SK-N-SH (cell line): ENCODE data around the gene TRPM6. TPM values are rescaled to one million over a fixed set of nuclear protein-coding genes. Genes with fewer than 3 reads are reported as not detected.

Source experiments
- CTCF ChIA-PET: fragments of 300-600, 350-600 bp; formaldehyde crosslinking; extraction: SDS; loops from one replicate; lab custom pipeline; 2021; lab: Yijun Ruan, JAX
- POLR2A ChIA-PET: fragments of 350-600 bp; sonication (Branson Sonifier 250); formaldehyde crosslinking; extraction: SDS; loops from one replicate; lab custom pipeline; 2020; ENCODE audit warnings: antibody characterized with exemption, inconsistent platforms; lab: Yijun Ruan, JAX
- DNase-seq: peaks from one replicate; pipeline ENCODE4 v3.0.0; 2012
- H2AFZ ChIP-seq: fragments of 200-600 bp; sonication (generic); 2 replicates; pipeline ENCODE4 v1.8.1; 2016; ENCODE audit warnings: antibody characterized with exemption, mild to moderate bottlenecking, low read depth
- H3F3A ChIP-seq: fragments of 200-600 bp; sonication (generic); replicated peaks from 2 replicates; pipeline ENCODE3; 2016; ENCODE audit warnings: antibody characterized with exemption, mild to moderate bottlenecking; ENCODE audit not compliant: insufficient read depth
- H3K27ac ChIP-seq, 2 experiments: fragments of 200-500 bp in 1 of 2; fragments of 200-600 bp in 1 of 2; sonication (Bioruptor generic) in 1 of 2; sonication (generic), shearing (Covaris generic) in 1 of 2; 2 replicates each; pipeline versions ENCODE4 v1.5.1 to v1.6.1; 2014 to 2016; ENCODE audit warnings: low read depth in 2 of 2, inconsistent platforms in 1 of 2, low read length in 1 of 2, mild to moderate bottlenecking in 1 of 2, mixed read lengths in 1 of 2
- H3K27me3 ChIP-seq: fragments of 200-600 bp; sonication (generic), shearing (Covaris generic); 2 replicates; pipeline ENCODE4 v1.6.1; 2016; ENCODE audit warnings: mixed run types; ENCODE audit not compliant: insufficient read depth
- H3K36me3 ChIP-seq, 2 experiments: fragments of 200-500 bp in 1 of 2; fragments of 200-600 bp in 1 of 2; sonication (Bioruptor generic) in 1 of 2; sonication (generic) in 1 of 2; replicated peaks in 1 of 2; 2 replicates each; pipeline versions ENCODE3 to v1.5.1; 2014 to 2016; ENCODE audit warnings: low read length in 1 of 2, mild to moderate bottlenecking in 1 of 2; ENCODE audit not compliant: insufficient read depth in 2 of 2, control insufficient read depth in 1 of 2
- H3K4me1 ChIP-seq, 2 experiments: fragments of 200-500 bp in 1 of 2; fragments of 200-600 bp in 1 of 2; sonication (Bioruptor generic) in 1 of 2; sonication (generic), shearing (Covaris generic) in 1 of 2; 2 replicates each; pipeline versions ENCODE4 v1.5.1 to v1.6.1; 2014 to 2016; ENCODE audit warnings: low read depth in 1 of 2, low read length in 1 of 2, mixed run types in 1 of 2; ENCODE audit not compliant: insufficient read depth in 2 of 2, control insufficient read depth in 1 of 2
- H3K4me2 ChIP-seq: fragments of 200-600 bp; sonication (generic), shearing (Covaris generic); 2 replicates; pipeline ENCODE4 v1.6.1; 2017; ENCODE audit warnings: mixed run types
- H3K4me3 ChIP-seq, 2 experiments: fragments of 200-500 bp in 1 of 2; fragments of 200-600 bp in 1 of 2; sonication (Bioruptor generic) in 1 of 2; sonication (generic), shearing (Covaris generic) in 1 of 2; 2 replicates each; pipeline versions ENCODE4 v1.5.1 to v1.8.1; 2014 to 2016; ENCODE audit warnings: low read depth in 2 of 2, inconsistent platforms in 1 of 2, low read length in 1 of 2, mild to moderate bottlenecking in 1 of 2, mixed read lengths in 1 of 2, moderate library complexity in 1 of 2
- H3K79me2 ChIP-seq: fragments of 200-600 bp; sonication (generic); 2 replicates; pipeline ENCODE4 v1.8.1; 2017; ENCODE audit warnings: mild to moderate bottlenecking; ENCODE audit not compliant: insufficient read depth
- H3K9ac ChIP-seq: fragments of 200-600 bp; sonication (generic); 2 replicates; pipeline ENCODE4 v1.6.1; 2017; ENCODE audit warnings: mixed run types
- H3K9me2 ChIP-seq: fragments of 200-600 bp; sonication (generic); 2 replicates; pipeline ENCODE4 v1.6.1; 2017; ENCODE audit warnings: mixed run types
- H3K9me3 ChIP-seq: fragments of 200-600 bp; sonication (generic); 2 replicates; pipeline ENCODE4 v1.6.1; 2017; ENCODE audit warnings: mixed run types, mild to moderate bottlenecking, moderate library complexity
- H4K20me1 ChIP-seq: fragments of 200-600 bp; sonication (generic); 2 replicates; pipeline ENCODE4 v1.6.1; 2017; ENCODE audit warnings: mild to moderate bottlenecking, mixed run types; ENCODE audit not compliant: insufficient read depth
- EP300 ChIP-seq, 2 experiments: IDR thresholded peaks; 2 replicates each; pipeline versions ENCODE4 v1.4.0 to v1.6.1; 2012; ENCODE audit warnings: borderline replicate concordance in 1 of 2, low read depth in 1 of 2, low read length in 1 of 2
- NRF1 ChIP-seq: IDR thresholded peaks from 2 replicates; pipeline ENCODE4 v1.6.1; 2012; ENCODE audit warnings: low read depth, mild to moderate bottlenecking, low read length
- RFX5 ChIP-seq: IDR thresholded peaks from 2 replicates; pipeline ENCODE4 v1.6.1; 2012; ENCODE audit warnings: mild to moderate bottlenecking, improper control_type of control experiment, low read length
- WGBS: methylation state at CpG from one replicate; pipeline ENCODE4 v1.1.6; 2017; ENCODE audit warnings: low lambda C conversion rate; 5-methylcytosine and 5-hydroxymethylcytosine counted together
- polyA plus RNA-seq, 3 experiments: library from polyadenylated mRNA; depleted of rRNA; stranded (reverse); fragments of >200 nt; gene quantifications; 2 replicates each; pipeline ENCODE4 v1.2.3, GENCODE V29; 2012
- TF ChIP-seq, protein P1 (sequence below): fragments of 150-350 bp; IDR thresholded peaks from 2 replicates; pipeline ENCODE4 v1.6.1; 2016; ENCODE audit warnings: mild to moderate bottlenecking, low read depth, low read length
- TF ChIP-seq, protein P2 (sequence below): fragments of 200-600 bp; sonication (generic); IDR thresholded peaks from 2 replicates; pipeline ENCODE4 v1.6.1; 2017; ENCODE audit warnings: antibody characterized with exemption, mild to moderate bottlenecking, moderate library complexity
- TF ChIP-seq, protein P3 (sequence below): IDR thresholded peaks from 2 replicates; pipeline ENCODE4; 2012

TRPM6 gene
- polyA plus RNA-seq, 1 of the 3 experiments (the other 2 are of a cell fraction) = 0.03 TPM

DNA sequence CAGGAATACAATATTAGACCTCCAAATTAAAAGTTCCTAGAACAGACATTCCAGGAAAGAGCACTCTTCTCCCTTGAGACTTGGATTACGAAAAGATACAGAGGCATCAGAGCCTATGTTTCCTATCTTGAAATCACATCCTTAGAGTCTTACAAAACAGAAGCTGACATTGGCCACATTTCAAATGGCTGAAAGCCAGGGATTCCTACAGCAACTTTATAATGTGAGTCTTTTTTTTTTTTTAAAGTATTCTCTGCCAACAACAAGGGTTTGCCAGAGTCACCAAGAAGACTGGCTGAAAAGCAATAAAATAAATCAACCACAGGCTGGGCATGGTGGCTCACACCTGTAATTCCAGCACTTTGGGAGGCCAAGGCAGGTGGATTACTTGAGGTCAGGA is 63.1 kb downstream of the TRPM6 start:
- ChIA-PET CTCF (no interaction called here), POLR2A (no interaction called here)
- Histone ChIP-seq H3K4me3 (no peak overlapping the region), H3K27me3 (peaks cover 24% of the 10 kb centered on the region; the same call in 1 of the 2 replicates), H2AFZ (no peak overlapping the region), H3K4me1 (no peaks in the 10 kb centered on the region), H3K27ac (no peak overlapping the region), H4K20me1 (no peaks in the 10 kb centered on the region), H3K4me2 (no peak overlapping the region), H3K9me3 (no peaks in the 10 kb centered on the region), H3K9me2 (no peaks in the 10 kb centered on the region), H3K9ac (no peak overlapping the region), H3K36me3 (no peaks in the 10 kb centered on the region), H3F3A (no peaks in the 10 kb centered on the region), H3K79me2 (no peaks in the 10 kb centered on the region)
- WGBS = 5% methylated on average over 1 of the region's 1 CpG
- TF ChIP-seq EP300 (IDR thresholded peaks at IDR 0.05; ENCODE audit: borderline replicate concordance in 1 of 2, low read depth in 1 of 2, low read length in 1 of 2) (no peak), RFX5 (no peak)
- TF ChIP-seq, protein P1, sequence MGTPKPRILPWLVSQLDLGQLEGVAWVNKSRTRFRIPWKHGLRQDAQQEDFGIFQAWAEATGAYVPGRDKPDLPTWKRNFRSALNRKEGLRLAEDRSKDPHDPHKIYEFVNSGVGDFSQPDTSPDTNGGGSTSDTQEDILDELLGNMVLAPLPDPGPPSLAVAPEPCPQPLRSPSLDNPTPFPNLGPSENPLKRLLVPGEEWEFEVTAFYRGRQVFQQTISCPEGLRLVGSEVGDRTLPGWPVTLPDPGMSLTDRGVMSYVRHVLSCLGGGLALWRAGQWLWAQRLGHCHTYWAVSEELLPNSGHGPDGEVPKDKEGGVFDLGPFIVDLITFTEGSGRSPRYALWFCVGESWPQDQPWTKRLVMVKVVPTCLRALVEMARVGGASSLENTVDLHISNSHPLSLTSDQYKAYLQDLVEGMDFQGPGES = no peak
- TF ChIP-seq, protein P2, sequence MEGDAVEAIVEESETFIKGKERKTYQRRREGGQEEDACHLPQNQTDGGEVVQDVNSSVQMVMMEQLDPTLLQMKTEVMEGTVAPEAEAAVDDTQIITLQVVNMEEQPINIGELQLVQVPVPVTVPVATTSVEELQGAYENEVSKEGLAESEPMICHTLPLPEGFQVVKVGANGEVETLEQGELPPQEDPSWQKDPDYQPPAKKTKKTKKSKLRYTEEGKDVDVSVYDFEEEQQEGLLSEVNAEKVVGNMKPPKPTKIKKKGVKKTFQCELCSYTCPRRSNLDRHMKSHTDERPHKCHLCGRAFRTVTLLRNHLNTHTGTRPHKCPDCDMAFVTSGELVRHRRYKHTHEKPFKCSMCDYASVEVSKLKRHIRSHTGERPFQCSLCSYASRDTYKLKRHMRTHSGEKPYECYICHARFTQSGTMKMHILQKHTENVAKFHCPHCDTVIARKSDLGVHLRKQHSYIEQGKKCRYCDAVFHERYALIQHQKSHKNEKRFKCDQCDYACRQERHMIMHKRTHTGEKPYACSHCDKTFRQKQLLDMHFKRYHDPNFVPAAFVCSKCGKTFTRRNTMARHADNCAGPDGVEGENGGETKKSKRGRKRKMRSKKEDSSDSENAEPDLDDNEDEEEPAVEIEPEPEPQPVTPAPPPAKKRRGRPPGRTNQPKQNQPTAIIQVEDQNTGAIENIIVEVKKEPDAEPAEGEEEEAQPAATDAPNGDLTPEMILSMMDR = no peak
- no peak for DNase-seq

DNA sequence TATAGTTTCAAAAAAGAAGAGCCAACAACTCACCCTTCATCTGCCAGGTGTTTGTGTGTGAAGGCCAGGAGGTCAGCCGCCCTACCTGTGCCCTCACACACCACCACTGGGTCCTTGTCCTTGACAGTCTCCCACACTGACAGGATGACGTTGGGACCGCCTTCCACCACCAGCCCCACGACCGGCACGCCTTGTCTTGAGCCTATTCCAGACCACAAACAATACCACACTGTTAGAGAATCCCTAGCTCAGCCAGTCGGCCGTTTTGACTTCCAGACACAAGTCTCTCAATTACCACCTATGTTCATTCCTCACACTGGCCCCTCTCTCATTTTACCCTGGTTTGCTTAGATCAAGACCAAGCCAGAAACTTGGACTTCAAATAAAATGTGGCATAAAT is 66.1 kb downstream of the TRPM6 start:
- H3K4me1 ChIP-seq = no peaks in the 10 kb centered on the region
- no peaks in the 10 kb centered on the region for H3K9me3 ChIP-seq
- ChIA-PET POLR2A (no interaction called here), CTCF (no interaction called here)
- H3K79me2 ChIP-seq = no peaks in the 10 kb centered on the region
- H3K27ac ChIP-seq = no peak overlapping the region
- H4K20me1 ChIP-seq = no peaks in the 10 kb centered on the region
- no peak overlapping the region for H3K4me3 ChIP-seq
- H3K9me2 ChIP-seq = no peaks in the 10 kb centered on the region
- no peak overlapping the region for H2AFZ ChIP-seq
- H3K4me2 ChIP-seq = no peak overlapping the region
- 11% methylated on average over 8 of the region's 8 CpGs for WGBS
- no peak for DNase-seq
- no peaks in the 10 kb centered on the region for H3K36me3 ChIP-seq
- no peak for TF ChIP-seq NRF1
- TF ChIP-seq, protein P3, sequence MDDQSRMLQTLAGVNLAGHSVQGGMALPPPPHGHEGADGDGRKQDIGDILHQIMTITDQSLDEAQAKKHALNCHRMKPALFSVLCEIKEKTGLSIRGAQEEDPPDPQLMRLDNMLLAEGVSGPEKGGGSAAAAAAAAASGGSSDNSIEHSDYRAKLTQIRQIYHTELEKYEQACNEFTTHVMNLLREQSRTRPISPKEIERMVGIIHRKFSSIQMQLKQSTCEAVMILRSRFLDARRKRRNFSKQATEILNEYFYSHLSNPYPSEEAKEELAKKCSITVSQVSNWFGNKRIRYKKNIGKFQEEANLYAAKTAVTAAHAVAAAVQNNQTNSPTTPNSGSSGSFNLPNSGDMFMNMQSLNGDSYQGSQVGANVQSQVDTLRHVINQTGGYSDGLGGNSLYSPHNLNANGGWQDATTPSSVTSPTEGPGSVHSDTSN = no peak
- TF ChIP-seq, protein P2 = no peak
- TF ChIP-seq, protein P1 = no peak
- no peaks in the 10 kb centered on the region for H3F3A ChIP-seq
- H3K27me3 ChIP-seq = peaks cover 11% of the 10 kb centered on the region; the same call in 1 of the 2 replicates
- H3K9ac ChIP-seq = no peak overlapping the region
